Liver (tissue), 9 donors: ENCODE results near the gene RELB. TPM values are rescaled to one million over a fixed set of nuclear protein-coding genes. Genes with fewer than 3 reads are reported as not detected.

Source experiments
- DNase-seq: peaks from one replicate; pipeline ENCODE4 v3.0.0-alpha.2; 2017; ENCODE audit warnings: low spot score
- H3K27ac ChIP-seq, 2 donors: one replicate each; pipeline ENCODE4 v1.7.0; 2013; ENCODE audit warnings: inconsistent platforms in 2 of 2, low read length in 2 of 2, control low read depth in 1 of 2, low read depth in 1 of 2, mild to moderate bottlenecking in 1 of 2
- H3K27me3 ChIP-seq, 4 donors: one replicate each; pipeline versions ENCODE4 v1.6.1 to v1.7.0; 2013; ENCODE audit warnings: low read length in 3 of 4, inconsistent platforms in 1 of 4, mild to moderate bottlenecking in 1 of 4, moderate library complexity in 1 of 4; ENCODE audit not compliant: control insufficient read depth in 4 of 4, insufficient read depth in 4 of 4
- H3K36me3 ChIP-seq, 4 donors: one replicate each; pipeline versions ENCODE4 v1.6.1 to v1.7.0; 2013; ENCODE audit warnings: low read length in 3 of 4, mild to moderate bottlenecking in 3 of 4, low read depth in 1 of 4, moderate library complexity in 1 of 4; ENCODE audit not compliant: control insufficient read depth in 4 of 4, insufficient read depth in 3 of 4
- H3K4me1 ChIP-seq, 4 donors: one replicate each; pipeline versions ENCODE4 v1.6.1 to v1.7.0; 2013; ENCODE audit warnings: low read length in 3 of 4, mild to moderate bottlenecking in 3 of 4, moderate library complexity in 1 of 4; ENCODE audit not compliant: control insufficient read depth in 4 of 4, insufficient read depth in 4 of 4
- H3K4me3 ChIP-seq, 3 donors: one replicate each; pipeline versions ENCODE4 v1.6.1 to v1.7.0; 2013; ENCODE audit warnings: low read length in 3 of 3, control low read depth in 1 of 3, low read depth in 1 of 3, mild to moderate bottlenecking in 1 of 3
- H3K9ac ChIP-seq, 2 donors: one replicate each; pipeline ENCODE4 v1.7.0; 2013; ENCODE audit warnings: low read length in 2 of 2, mild to moderate bottlenecking in 2 of 2, moderate library complexity in 2 of 2, control low read depth in 1 of 2, low read depth in 1 of 2
- H3K9me3 ChIP-seq, 4 donors: one replicate each; pipeline versions ENCODE4 v1.6.1 to v1.7.0; 2013; ENCODE audit warnings: low read length in 3 of 4; ENCODE audit not compliant: control insufficient read depth in 4 of 4
- ATF3 ChIP-seq: IDR thresholded peaks from 2 replicates; pipeline ENCODE4 v1.6.1; 2016; ENCODE audit warnings: antibody characterized with exemption
- CTCF ChIP-seq: fragments of 150-350 bp; IDR thresholded peaks from 2 replicates; pipeline ENCODE4 v1.5.1; 2017; ENCODE audit warnings: improper control_type of control experiment, low read depth, low read length; ENCODE audit not compliant: missing input control
- FOXA2 ChIP-seq: IDR thresholded peaks from 2 replicates; pipeline ENCODE4 v1.6.1; 2016; ENCODE audit warnings: antibody characterized with exemption
- GABPA ChIP-seq, 2 donors: IDR thresholded peaks in 1 of 2; conservative IDR thresholded peaks in 1 of 2; 2 replicates each; pipeline ENCODE4 v1.6.1; 2016; ENCODE audit warnings: antibody characterized with exemption in 2 of 2, mild to moderate bottlenecking in 1 of 2, moderate library complexity in 1 of 2
- HNF4A ChIP-seq, 2 donors: conservative IDR thresholded peaks; 2 replicates each; pipeline ENCODE4 v1.6.1; 2016; ENCODE audit warnings: antibody characterized with exemption in 2 of 2, mild to moderate bottlenecking in 2 of 2
- HNF4G ChIP-seq: IDR thresholded peaks from 2 replicates; pipeline ENCODE4 v1.6.1; 2016; ENCODE audit warnings: antibody characterized with exemption
- NR2F2 ChIP-seq: IDR thresholded peaks from 2 replicates; pipeline ENCODE4 v1.6.1; 2016; ENCODE audit warnings: antibody characterized with exemption
- RAD21 ChIP-seq, 2 donors: IDR thresholded peaks; 2 replicates each; pipeline ENCODE4 v1.6.1; 2016; ENCODE audit warnings: antibody characterized with exemption in 2 of 2, mild to moderate bottlenecking in 2 of 2
- RXRA ChIP-seq, 2 donors: IDR thresholded peaks; 2 replicates each; pipeline ENCODE4 v1.6.1; 2017 to 2018; ENCODE audit warnings: antibody characterized with exemption in 2 of 2, mild to moderate bottlenecking in 1 of 2
- SP1 ChIP-seq: IDR thresholded peaks from 2 replicates; pipeline ENCODE4 v1.6.1; 2018; ENCODE audit warnings: antibody characterized with exemption, mild to moderate bottlenecking
- TAF1 ChIP-seq: conservative IDR thresholded peaks from 2 replicates; pipeline ENCODE4 v1.6.1; 2016; ENCODE audit warnings: antibody characterized with exemption, mild to moderate bottlenecking
- YY1 ChIP-seq: IDR thresholded peaks from 2 replicates; pipeline ENCODE4 v1.6.1; 2016; ENCODE audit warnings: antibody characterized with exemption, mild to moderate bottlenecking
- WGBS: extraction: QIAGEN DNeasy Blood & Tissue Kit; methylation state at CpG from one replicate; pipeline ENCODE4 v1.1.7; 2013; 5-methylcytosine and 5-hydroxymethylcytosine counted together
- polyA plus RNA-seq, 2 donors: library from polyadenylated mRNA; stranded (reverse) in 1 of 2; unstranded in 1 of 2; fragments of 200-250 nt in 1 of 2; fragments of >200 nt in 1 of 2; fragmentation: Nextera tagmentation in 1 of 2; extraction: Ambion mirVana in 1 of 2; gene quantifications; one replicate each; pipeline versions ENCODE4 v1.2.1 to v1.2.3, GENCODE V29; 2013 to 2015
- total RNA-seq, 2 donors: library from RNA; depleted of rRNA; stranded (reverse); fragments of >200 nt; gene quantifications; one replicate each; pipeline ENCODE4 v1.2.3, GENCODE V29; 2014
- TF ChIP-seq, protein P1 (sequence below): IDR thresholded peaks from 2 replicates; pipeline ENCODE4 v1.6.1; 2016; ENCODE audit warnings: antibody characterized with exemption
- TF ChIP-seq, protein P2 (sequence below): IDR thresholded peaks from 2 replicates; pipeline ENCODE4 v1.6.1; 2016; ENCODE audit warnings: antibody characterized with exemption
- TF ChIP-seq, protein P3 (sequence below): IDR thresholded peaks from 2 replicates; pipeline ENCODE4 v1.6.1; 2016; ENCODE audit warnings: antibody characterized with exemption, mild to moderate bottlenecking
- donor health status: healthy.
- donor health status: healthy.
- donor health status: healthy.
- donor health status: healthy.
- donor health status: healthy.

RELB gene
- total and polyA plus RNA-seq, 4 donors, result 1.4 to 4.9 (median 2.6) TPM

DNA sequence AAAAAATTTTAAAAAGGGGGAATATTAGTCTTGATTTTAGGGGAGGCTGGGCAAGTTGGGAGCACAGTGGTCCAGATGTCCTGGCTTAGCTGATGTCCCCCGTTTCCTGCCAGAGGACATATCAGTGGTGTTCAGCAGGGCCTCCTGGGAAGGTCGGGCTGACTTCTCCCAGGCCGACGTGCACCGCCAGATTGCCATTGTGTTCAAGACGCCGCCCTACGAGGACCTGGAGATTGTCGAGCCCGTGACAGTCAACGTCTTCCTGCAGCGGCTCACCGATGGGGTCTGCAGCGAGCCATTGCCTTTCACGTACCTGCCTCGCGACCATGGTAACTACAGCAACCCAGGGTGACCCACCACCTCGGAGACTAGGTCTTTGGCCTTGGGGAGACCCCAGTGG is 31.2 kb downstream of the RELB start (continued):
- TF ChIP-seq CTCF, result no peak

DNA sequence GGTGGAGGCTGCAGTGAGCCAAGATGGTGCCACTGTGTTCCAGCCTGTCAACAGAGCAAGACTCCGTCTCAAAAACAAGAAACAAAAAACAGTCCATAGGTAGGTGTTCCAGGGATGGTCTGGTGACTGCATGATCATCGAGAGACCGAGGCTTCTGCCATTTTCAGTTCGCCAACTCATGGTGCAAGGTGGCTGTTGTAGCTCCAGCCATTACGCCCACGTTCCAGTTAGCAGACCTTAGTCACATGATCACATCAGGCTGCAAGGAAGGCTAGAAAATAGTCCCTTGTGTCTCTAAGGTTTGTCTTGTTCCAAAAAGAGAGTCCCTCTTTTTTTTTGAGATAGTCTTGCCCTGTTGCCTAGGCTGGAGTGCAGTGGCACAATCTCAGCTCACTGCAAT is 34.5 kb downstream of the RELB start:
- Histone ChIP-seq H3K4me3 (no peak overlapping the region), H3K27me3 (no peaks in the 10 kb centered on the region), H3K36me3 (peaks cover 3 to 25% (median 15%) of the 10 kb centered on the region in 4 donors), H3K9ac (no peak overlapping the region), H3K27ac (no peak overlapping the region), H3K4me1 (peaks cover 3 to 17% (median 15%) of the 10 kb centered on the region in 4 donors), H3K9me3 (no peaks in the 10 kb centered on the region)
- no peak for DNase-seq
- no peak for TF ChIP-seq CTCF
- TF ChIP-seq YY1, result no peak
- TF ChIP-seq, protein P1, sequence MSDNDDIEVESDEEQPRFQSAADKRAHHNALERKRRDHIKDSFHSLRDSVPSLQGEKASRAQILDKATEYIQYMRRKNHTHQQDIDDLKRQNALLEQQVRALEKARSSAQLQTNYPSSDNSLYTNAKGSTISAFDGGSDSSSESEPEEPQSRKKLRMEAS, result no peak
- TF ChIP-seq, protein P2, sequence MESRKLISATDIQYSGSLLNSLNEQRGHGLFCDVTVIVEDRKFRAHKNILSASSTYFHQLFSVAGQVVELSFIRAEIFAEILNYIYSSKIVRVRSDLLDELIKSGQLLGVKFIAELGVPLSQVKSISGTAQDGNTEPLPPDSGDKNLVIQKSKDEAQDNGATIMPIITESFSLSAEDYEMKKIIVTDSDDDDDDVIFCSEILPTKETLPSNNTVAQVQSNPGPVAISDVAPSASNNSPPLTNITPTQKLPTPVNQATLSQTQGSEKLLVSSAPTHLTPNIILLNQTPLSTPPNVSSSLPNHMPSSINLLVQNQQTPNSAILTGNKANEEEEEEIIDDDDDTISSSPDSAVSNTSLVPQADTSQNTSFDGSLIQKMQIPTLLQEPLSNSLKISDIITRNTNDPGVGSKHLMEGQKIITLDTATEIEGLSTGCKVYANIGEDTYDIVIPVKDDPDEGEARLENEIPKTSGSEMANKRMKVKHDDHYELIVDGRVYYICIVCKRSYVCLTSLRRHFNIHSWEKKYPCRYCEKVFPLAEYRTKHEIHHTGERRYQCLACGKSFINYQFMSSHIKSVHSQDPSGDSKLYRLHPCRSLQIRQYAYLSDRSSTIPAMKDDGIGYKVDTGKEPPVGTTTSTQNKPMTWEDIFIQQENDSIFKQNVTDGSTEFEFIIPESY, result no peak
- TF ChIP-seq SP1, result no peak
- TF ChIP-seq, protein P3, sequence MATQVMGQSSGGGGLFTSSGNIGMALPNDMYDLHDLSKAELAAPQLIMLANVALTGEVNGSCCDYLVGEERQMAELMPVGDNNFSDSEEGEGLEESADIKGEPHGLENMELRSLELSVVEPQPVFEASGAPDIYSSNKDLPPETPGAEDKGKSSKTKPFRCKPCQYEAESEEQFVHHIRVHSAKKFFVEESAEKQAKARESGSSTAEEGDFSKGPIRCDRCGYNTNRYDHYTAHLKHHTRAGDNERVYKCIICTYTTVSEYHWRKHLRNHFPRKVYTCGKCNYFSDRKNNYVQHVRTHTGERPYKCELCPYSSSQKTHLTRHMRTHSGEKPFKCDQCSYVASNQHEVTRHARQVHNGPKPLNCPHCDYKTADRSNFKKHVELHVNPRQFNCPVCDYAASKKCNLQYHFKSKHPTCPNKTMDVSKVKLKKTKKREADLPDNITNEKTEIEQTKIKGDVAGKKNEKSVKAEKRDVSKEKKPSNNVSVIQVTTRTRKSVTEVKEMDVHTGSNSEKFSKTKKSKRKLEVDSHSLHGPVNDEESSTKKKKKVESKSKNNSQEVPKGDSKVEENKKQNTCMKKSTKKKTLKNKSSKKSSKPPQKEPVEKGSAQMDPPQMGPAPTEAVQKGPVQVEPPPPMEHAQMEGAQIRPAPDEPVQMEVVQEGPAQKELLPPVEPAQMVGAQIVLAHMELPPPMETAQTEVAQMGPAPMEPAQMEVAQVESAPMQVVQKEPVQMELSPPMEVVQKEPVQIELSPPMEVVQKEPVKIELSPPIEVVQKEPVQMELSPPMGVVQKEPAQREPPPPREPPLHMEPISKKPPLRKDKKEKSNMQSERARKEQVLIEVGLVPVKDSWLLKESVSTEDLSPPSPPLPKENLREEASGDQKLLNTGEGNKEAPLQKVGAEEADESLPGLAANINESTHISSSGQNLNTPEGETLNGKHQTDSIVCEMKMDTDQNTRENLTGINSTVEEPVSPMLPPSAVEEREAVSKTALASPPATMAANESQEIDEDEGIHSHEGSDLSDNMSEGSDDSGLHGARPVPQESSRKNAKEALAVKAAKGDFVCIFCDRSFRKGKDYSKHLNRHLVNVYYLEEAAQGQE, result no peak
- over 99% methylated on average over 6 of the region's 6 CpGs for whole genome bisulfite sequencing

DNA sequence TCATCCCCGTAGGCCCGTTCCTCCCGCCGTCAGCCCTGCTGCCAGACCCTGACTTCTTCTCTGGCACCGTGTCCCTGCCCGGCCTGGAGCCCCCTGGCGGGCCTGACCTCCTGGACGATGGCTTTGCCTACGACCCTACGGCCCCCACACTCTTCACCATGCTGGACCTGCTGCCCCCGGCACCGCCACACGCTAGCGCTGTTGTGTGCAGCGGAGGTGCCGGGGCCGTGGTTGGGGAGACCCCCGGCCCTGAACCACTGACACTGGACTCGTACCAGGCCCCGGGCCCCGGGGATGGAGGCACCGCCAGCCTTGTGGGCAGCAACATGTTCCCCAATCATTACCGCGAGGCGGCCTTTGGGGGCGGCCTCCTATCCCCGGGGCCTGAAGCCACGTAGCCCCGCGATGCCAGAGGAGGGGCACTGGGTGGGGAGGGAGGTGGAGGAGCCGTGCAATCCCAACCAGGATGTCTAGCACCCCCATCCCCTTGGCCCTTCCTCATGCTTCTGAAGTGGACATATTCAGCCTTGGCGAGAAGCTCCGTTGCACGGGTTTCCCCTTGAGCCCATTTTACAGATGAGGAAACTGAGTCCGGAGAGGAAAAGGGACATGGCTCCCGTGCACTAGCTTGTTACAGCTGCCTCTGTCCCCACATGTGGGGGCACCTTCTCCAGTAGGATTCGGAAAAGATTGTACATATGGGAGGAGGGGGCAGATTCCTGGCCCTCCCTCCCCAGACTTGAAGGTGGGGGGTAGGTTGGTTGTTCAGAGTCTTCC is 36.3 kb downstream of the RELB start:
- Histone ChIP-seq H3K4me3 (no peak overlapping the region), H3K27ac (no peak overlapping the region), H3K4me1 (peaks cover 3 to 30% (median 24%) of the 10 kb centered on the region in 4 donors), H3K27me3 (no peaks in the 10 kb centered on the region), H3K36me3 (peaks cover 3 to 26% (median 18%) of the 10 kb centered on the region in 4 donors), H3K9me3 (no peaks in the 10 kb centered on the region), H3K9ac (no peak overlapping the region)
- DNase-seq, result no peak
- whole genome bisulfite sequencing, result 96% methylated on average over 37 of the region's 37 CpGs
- TF ChIP-seq SP1 (no peak), NR2F2 (no peak), GABPA (IDR thresholded peaks at IDR 0.05 in 1 of 2, conservative IDR thresholded peaks at IDR 0.05 in 1 of 2) (no peak), RXRA (IDR thresholded peaks at IDR 0.05) (no peak), RAD21 (IDR thresholded peaks at IDR 0.05) (no peak), TAF1 (no peak), CTCF (no peak), FOXA2 (no peak), HNF4A (conservative IDR thresholded peaks at IDR 0.05) (no peak), ATF3 (no peak), HNF4G (no peak), YY1 (no peak)
- TF ChIP-seq, protein P1, result no peak
